ENCODE results near the gene NTN1.

DNA sequence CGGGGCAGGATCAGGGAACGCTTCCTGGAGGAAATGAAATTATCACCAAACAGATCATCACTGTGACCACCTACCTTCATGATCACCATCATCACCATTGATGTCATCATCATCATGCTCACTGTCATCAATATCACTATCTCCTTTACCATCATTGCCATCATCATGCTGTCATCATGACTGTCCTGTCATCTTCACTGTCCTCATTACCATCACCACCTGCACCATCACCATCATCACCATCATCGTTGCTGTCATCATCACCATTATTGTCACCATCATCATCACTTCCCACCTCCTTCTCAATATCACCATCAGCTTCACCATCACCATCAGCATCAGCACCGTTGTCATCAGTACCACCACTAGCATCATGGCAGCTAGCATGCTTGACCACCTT lies 65.3 kb downstream of the NTN1 start:
- TF ChIP-seq, protein P1, sequence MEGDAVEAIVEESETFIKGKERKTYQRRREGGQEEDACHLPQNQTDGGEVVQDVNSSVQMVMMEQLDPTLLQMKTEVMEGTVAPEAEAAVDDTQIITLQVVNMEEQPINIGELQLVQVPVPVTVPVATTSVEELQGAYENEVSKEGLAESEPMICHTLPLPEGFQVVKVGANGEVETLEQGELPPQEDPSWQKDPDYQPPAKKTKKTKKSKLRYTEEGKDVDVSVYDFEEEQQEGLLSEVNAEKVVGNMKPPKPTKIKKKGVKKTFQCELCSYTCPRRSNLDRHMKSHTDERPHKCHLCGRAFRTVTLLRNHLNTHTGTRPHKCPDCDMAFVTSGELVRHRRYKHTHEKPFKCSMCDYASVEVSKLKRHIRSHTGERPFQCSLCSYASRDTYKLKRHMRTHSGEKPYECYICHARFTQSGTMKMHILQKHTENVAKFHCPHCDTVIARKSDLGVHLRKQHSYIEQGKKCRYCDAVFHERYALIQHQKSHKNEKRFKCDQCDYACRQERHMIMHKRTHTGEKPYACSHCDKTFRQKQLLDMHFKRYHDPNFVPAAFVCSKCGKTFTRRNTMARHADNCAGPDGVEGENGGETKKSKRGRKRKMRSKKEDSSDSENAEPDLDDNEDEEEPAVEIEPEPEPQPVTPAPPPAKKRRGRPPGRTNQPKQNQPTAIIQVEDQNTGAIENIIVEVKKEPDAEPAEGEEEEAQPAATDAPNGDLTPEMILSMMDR (IDR thresholded peaks at IDR 0.05; ENCODE audit: poor library complexity, severe bottlenecking): no peak
- TF ChIP-seq POLR2AphosphoS5 (IDR thresholded peaks at IDR 0.05) (no peak), EZH2 (IDR thresholded peaks at IDR 0.05; ENCODE audit: borderline replicate concordance, insufficient read depth, low read length, poor library complexity, severe bottlenecking) (no peak), EP300 (conservative IDR thresholded peaks at IDR 0.05; ENCODE audit: poor library complexity, severe bottlenecking) (no peak), SMC3 (conservative IDR thresholded peaks at IDR 0.05; ENCODE audit: poor library complexity) (no peak), TAF1 (IDR thresholded peaks at IDR 0.05; ENCODE audit: low read depth) (no peak), RAD21 (conservative IDR thresholded peaks at IDR 0.05) (no peak)
- TF ChIP-seq, protein P2, sequence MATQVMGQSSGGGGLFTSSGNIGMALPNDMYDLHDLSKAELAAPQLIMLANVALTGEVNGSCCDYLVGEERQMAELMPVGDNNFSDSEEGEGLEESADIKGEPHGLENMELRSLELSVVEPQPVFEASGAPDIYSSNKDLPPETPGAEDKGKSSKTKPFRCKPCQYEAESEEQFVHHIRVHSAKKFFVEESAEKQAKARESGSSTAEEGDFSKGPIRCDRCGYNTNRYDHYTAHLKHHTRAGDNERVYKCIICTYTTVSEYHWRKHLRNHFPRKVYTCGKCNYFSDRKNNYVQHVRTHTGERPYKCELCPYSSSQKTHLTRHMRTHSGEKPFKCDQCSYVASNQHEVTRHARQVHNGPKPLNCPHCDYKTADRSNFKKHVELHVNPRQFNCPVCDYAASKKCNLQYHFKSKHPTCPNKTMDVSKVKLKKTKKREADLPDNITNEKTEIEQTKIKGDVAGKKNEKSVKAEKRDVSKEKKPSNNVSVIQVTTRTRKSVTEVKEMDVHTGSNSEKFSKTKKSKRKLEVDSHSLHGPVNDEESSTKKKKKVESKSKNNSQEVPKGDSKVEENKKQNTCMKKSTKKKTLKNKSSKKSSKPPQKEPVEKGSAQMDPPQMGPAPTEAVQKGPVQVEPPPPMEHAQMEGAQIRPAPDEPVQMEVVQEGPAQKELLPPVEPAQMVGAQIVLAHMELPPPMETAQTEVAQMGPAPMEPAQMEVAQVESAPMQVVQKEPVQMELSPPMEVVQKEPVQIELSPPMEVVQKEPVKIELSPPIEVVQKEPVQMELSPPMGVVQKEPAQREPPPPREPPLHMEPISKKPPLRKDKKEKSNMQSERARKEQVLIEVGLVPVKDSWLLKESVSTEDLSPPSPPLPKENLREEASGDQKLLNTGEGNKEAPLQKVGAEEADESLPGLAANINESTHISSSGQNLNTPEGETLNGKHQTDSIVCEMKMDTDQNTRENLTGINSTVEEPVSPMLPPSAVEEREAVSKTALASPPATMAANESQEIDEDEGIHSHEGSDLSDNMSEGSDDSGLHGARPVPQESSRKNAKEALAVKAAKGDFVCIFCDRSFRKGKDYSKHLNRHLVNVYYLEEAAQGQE (IDR thresholded peaks at IDR 0.05; ENCODE audit: borderline replicate concordance): no peak

Measured in neural cell (in vitro differentiated cells).